DOHH2 (cell line): Measurements from ENCODE around the gene DCLRE1C.

Source experiments
- CTCF ChIP-seq: fragments of 200-600 bp; sonication (generic); IDR thresholded peaks from one replicate; pipeline ENCODE4 v1.5.1; 2014; ENCODE audit warnings: antibody characterized with exemption, mild to moderate bottlenecking, low read depth, low read length; ENCODE audit not compliant: poor library complexity, severe bottlenecking
- EZH2phosphoT487 ChIP-seq: fragments of 200-600 bp; sonication (generic); IDR thresholded peaks from 2 replicates; pipeline ENCODE4 v1.6.1; 2017; ENCODE audit warnings: borderline replicate concordance, mild to moderate bottlenecking, antibody characterized with exemption, low read length, moderate library complexity, mixed read lengths

- TF ChIP-seq CTCF (no peak), EZH2phosphoT487 (no peak)
Observed at GRCh38 chr10:14930610-14931009, 23.3 kb downstream of the DCLRE1C start.
